Activated naive CD4-positive, alpha-beta T cell treated with anti-CD3 and anti-CD28 coated beads, Interleukin-2, amount 10 ng/mL, durations not matched to agents 7 days and 5 days (primary cell): ENCODE measurements around the gene ZDHHC16.
"Not testable (repeated sequence)": the region's sequence is repeated elsewhere in the genome, so short reads cannot be mapped to it uniquely, and the experiment has no call there.

Experiments used
- CTCF ChIA-PET: fragments of 350-600 bp; sonication (Branson Sonifier 250); formaldehyde crosslinking; loops from one replicate; lab custom pipeline; 2021; ENCODE audit warnings: antibody characterized with exemption; lab: Charles Lee
- DNase-seq: peaks from one replicate; pipeline ENCODE4 v3.0.0-alpha.2; 2020
- H3K27ac Mint-ChIP-seq: one replicate; pipeline ENCODE4 v1.8.0; 2021; ENCODE audit warnings: mild to moderate bottlenecking, moderate library complexity, mixed read lengths
- H3K27me3 Mint-ChIP-seq: one replicate; pipeline ENCODE4 v1.8.0; 2021; ENCODE audit warnings: mild to moderate bottlenecking, mixed read lengths
- H3K36me3 Mint-ChIP-seq: one replicate; pipeline ENCODE4 v1.8.0; 2021; ENCODE audit warnings: mixed read lengths
- H3K4me1 Mint-ChIP-seq: one replicate; pipeline ENCODE4 v1.8.0; 2021; ENCODE audit warnings: mixed read lengths
- H3K4me3 Mint-ChIP-seq: one replicate; pipeline ENCODE4 v1.8.0; 2021; ENCODE audit warnings: mild to moderate bottlenecking, moderate library complexity, mixed read lengths
- H3K9me3 Mint-ChIP-seq: one replicate; pipeline ENCODE4 v1.8.0; 2021; ENCODE audit warnings: mixed read lengths

ZDHHC16 gene

GRCh38 chr10:97416565-97416964 lies 29.4 kb upstream of the ZDHHC16 start:
- H3K4me1 Mint-ChIP-seq: peaks cover 73% of the 10 kb centered on the region
- CTCF ChIA-PET: no interaction called here
- no peaks in the 10 kb centered on the region for H3K27me3 Mint-ChIP-seq

DNA sequence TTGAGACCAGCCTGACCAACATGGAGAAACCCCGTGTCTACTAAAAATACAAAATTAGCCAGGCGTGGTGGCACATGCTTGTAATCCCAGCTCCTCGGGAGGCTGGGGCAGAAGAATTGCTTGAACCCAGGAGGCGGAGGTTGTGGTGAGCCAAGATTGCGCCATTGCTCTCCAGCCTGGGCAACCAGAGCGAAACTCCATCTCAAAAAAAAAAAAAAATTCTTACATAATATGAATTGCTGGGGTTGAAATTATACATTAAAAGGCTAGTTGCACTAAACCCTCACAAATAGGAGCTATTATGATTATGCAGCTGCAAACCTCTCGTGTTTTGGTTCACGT lies 22.2 kb upstream of the ZDHHC16 start:
- not testable (repeated sequence) for DNase-seq, H3K27me3 Mint-ChIP-seq, H3K4me3 Mint-ChIP-seq, H3K9me3 Mint-ChIP-seq
- CTCF ChIA-PET: interaction anchor here (1.3 to 6.6 kb wide), 3 partner anchors 10 to 22 kb away, joined by 4 to 60 read pairs (median 22); partner anchors contain the start of gene RRP12
- Mint-ChIP-seq H3K27ac (peak overlapping the region; percentile 96), H3K4me1 (peaks cover 55% of the 10 kb centered on the region), H3K36me3 (peaks cover 25% of the 10 kb centered on the region)

More at GRCh38 chr10:97416565-97416964, 29.4 kb upstream of the ZDHHC16 start:
- no peak for DNase-seq
- Mint-ChIP-seq H3K36me3 (no peaks in the 10 kb centered on the region), H3K4me3 (no peak overlapping the region), H3K27ac (peak overlapping the region; percentile 90), H3K9me3 (no peaks in the 10 kb centered on the region)

GRCh38 chr10:97425964-97426775 lies 19.8 kb upstream of the ZDHHC16 start, which contains the start of gene PGAM1:
Gene PGAM1, plus strand, starts transcription at chr10:97426191. Its CDS starts 117 bp downstream, at chr10:97426308.
- Mint-ChIP-seq H3K9me3 (no peaks in the 10 kb centered on the region), H3K36me3 (peaks cover 43% of the 10 kb centered on the region), H3K4me3 (peak within 1 kb of the TSS; percentile 88), H3K27ac (peak within 1 kb of the TSS; percentile 94), H3K27me3 (peaks cover 3% of the 10 kb centered on the region), H3K4me1 (peaks cover 54% of the 10 kb centered on the region)
- DNase-seq: peak; percentile 95
- CTCF ChIA-PET: interaction anchor here (3.7 kb wide), 1 partner anchor 17 kb away, joined by 24 read pairs; no protein-coding TSS in a partner anchor

DNA sequence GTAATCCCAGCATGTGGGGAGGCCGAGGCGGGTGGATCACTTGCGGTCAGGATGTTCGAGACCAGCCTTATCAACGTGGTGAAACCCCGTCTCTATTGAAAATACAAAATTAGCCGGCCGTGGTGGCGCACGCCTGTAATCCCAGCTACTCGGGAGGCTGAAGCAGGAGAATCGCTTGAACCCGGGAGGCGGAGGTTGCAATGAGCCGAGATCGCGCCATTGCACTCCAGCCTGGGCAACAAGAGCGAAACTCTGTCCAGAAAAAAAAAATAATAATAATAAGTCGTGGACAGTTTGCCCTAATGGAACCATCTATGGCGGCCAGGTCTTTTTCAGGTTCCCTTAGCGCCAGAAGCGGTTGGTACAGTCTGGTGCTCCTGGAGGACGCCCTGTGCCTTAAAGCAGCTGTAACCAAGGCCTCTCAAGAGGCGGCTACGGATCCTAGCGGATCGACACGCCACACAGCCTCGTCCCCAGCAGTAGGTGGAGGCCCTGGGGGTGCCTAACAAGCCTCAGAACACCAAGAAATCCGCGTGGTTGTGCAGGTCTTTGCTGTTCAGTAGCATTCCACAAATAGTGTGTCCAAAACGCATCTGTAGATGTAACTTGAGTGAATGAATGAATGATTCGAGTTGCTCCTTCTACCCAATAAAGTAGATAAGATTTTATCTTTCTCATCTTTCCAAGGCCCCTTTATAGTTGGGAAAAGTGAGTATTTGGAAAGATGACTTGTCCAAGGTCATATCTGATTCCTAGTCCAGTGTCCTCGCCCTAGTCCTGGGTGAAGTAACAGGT lies 19.0 kb upstream of the ZDHHC16 start:
- DNase-seq: no peak
- Mint-ChIP-seq H3K9me3 (no peaks in the 10 kb centered on the region), H3K36me3 (peaks cover 50% of the 10 kb centered on the region), H3K27ac (peak overlapping the region; percentile 94), H3K4me3 (peak overlapping the region; percentile 88), H3K4me1 (peaks cover 49% of the 10 kb centered on the region), H3K27me3 (peaks cover 3% of the 10 kb centered on the region)
- CTCF ChIA-PET: interaction anchor here (1.0 to 3.7 kb wide), 7 partner anchors 9 to 37 kb away, joined by 3 to 24 read pairs (median 5); partner anchors contain the start of gene RRP12

- Mint-ChIP-seq H3K4me1 (peaks cover 49% of the 10 kb centered on the region), H3K36me3 (peaks cover 53% of the 10 kb centered on the region), H3K9me3 (no peaks in the 10 kb centered on the region), H3K27me3 (peaks cover 3% of the 10 kb centered on the region), H3K4me3 (peak overlapping the region; percentile 88), H3K27ac (peak overlapping the region; percentile 94)
- CTCF ChIA-PET: interaction anchor here (1.0 to 3.7 kb wide), 8 partner anchors 9 to 36 kb away, joined by 3 to 24 read pairs (median 4); partner anchors contain the start of gene RRP12
- no peak for DNase-seq
Observed at GRCh38 chr10:97427571-97428179, 18.3 kb upstream of the ZDHHC16 start.

- CTCF ChIA-PET: interaction anchor here (0.6 to 3.7 kb wide), 6 partner anchors 8 to 195 kb away, joined by 3 to 24 read pairs (median 5); no protein-coding TSS in a partner anchor
- H3K9me3 Mint-ChIP-seq: no peaks in the 10 kb centered on the region
- H3K36me3 Mint-ChIP-seq: peaks cover 55% of the 10 kb centered on the region
- H3K4me3 Mint-ChIP-seq: peak overlapping the region; percentile 80
- peaks cover 40% of the 10 kb centered on the region for H3K4me1 Mint-ChIP-seq
- H3K27ac Mint-ChIP-seq: peak overlapping the region; percentile 78
- peak; percentile 46 for DNase-seq
- peaks cover 3% of the 10 kb centered on the region for H3K27me3 Mint-ChIP-seq
Observed at GRCh38 chr10:97428572-97428981, 17.4 kb upstream of the ZDHHC16 start.

DNA sequence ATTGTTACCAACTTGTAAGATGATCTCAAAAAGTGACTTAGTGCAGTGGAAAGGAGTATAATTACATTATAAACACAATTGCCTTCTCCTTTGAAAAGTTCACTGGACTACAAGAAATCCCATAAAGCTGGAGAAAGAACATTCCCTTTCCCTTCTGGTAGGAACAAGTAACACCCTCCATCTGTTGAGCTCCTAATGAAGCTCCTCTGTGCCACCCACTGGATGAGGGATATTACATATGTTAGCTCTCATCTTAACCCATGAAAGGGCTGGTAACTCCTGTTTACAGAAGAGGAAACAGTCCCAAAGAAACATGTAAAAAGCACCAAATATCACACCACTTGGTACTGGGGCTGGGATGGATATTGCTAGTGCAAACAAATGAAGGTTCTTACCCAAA lies 11.9 kb upstream of the ZDHHC16 start:
- DNase-seq: no peak

GRCh38 chr10:97434557-97434956 lies 11.4 kb upstream of the ZDHHC16 start:
- H3K27ac Mint-ChIP-seq: no peak overlapping the region
- CTCF ChIA-PET: interaction anchor here (2.9 kb wide), 1 partner anchor 27 kb away, joined by 19 read pairs; no protein-coding TSS in a partner anchor
- peaks cover 8% of the 10 kb centered on the region for H3K4me1 Mint-ChIP-seq

More for the DNA sequence above, 11.9 kb upstream of the ZDHHC16 start:
- H3K9me3 Mint-ChIP-seq: no peaks in the 10 kb centered on the region
- H3K27me3 Mint-ChIP-seq: no peaks in the 10 kb centered on the region
- no peak overlapping the region for H3K27ac Mint-ChIP-seq
- no peak overlapping the region for H3K4me3 Mint-ChIP-seq
- H3K4me1 Mint-ChIP-seq: peaks cover 13% of the 10 kb centered on the region
- H3K36me3 Mint-ChIP-seq: peaks cover 56% of the 10 kb centered on the region
- CTCF ChIA-PET: interaction anchor here (0.9 to 2.9 kb wide), 2 partner anchors 15 to 26 kb away, joined by 4 to 19 read pairs; no protein-coding TSS in a partner anchor

DNA sequence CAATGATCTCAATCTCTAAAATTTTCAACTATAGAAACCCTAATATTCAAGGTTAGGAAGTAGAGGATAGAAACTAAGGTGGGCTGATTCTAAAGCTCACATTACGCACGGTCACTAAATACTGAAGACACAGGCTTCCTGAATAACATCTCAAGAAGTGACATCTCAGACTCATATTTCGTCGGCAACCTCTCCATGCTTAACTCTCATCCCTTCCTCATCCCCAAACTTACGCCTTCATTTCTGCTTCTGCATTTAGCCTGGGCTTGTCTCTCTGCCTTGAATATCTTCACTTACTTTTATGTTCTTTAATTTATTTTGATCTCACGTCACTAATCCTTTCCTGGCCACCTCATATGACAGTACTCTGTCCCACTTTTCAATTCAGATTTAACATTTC lies 10.8 kb upstream of the ZDHHC16 start:
- Mint-ChIP-seq H3K27me3 (no peaks in the 10 kb centered on the region), H3K36me3 (peaks cover 53% of the 10 kb centered on the region), H3K4me3 (no peak overlapping the region), H3K4me1 (peaks cover 4% of the 10 kb centered on the region), H3K27ac (no peak overlapping the region), H3K9me3 (no peaks in the 10 kb centered on the region)
- no peak for DNase-seq
- CTCF ChIA-PET: interaction anchor here (2.9 kb wide), 1 partner anchor 27 kb away, joined by 19 read pairs; no protein-coding TSS in a partner anchor

More at GRCh38 chr10:97434557-97434956, 11.4 kb upstream of the ZDHHC16 start:
- no peak overlapping the region for H3K4me3 Mint-ChIP-seq
- no peaks in the 10 kb centered on the region for H3K27me3 Mint-ChIP-seq
- no peaks in the 10 kb centered on the region for H3K9me3 Mint-ChIP-seq
- peaks cover 55% of the 10 kb centered on the region for H3K36me3 Mint-ChIP-seq
- DNase-seq: no peak

- no peak overlapping the region for H3K4me3 Mint-ChIP-seq
Observed at GRCh38 chr10:97442277-97442676, 3.7 kb upstream of the ZDHHC16 start.

GRCh38 chr10:97444212-97444611 lies 1.8 kb upstream of the ZDHHC16 start:
- peaks cover 52% of the 10 kb centered on the region for H3K4me1 Mint-ChIP-seq
- peak overlapping the region; percentile 88 for H3K4me3 Mint-ChIP-seq
- no peaks in the 10 kb centered on the region for H3K9me3 Mint-ChIP-seq
- no peak overlapping the region for H3K27ac Mint-ChIP-seq
- DNase-seq: no peak
- peaks cover 24% of the 10 kb centered on the region for H3K36me3 Mint-ChIP-seq
- CTCF ChIA-PET: interaction anchor here (0.6 to 5.1 kb wide), 6 partner anchors 9 to 243 kb away, joined by 3 to 27 read pairs (median 3); partner anchors contain the start of genes AVPI1 and RRP12
- H3K27me3 Mint-ChIP-seq: no peaks in the 10 kb centered on the region

More at GRCh38 chr10:97442277-97442676, 3.7 kb upstream of the ZDHHC16 start:
- Mint-ChIP-seq H3K27me3 (no peaks in the 10 kb centered on the region), H3K4me1 (peaks cover 37% of the 10 kb centered on the region), H3K36me3 (peaks cover 30% of the 10 kb centered on the region), H3K9me3 (no peaks in the 10 kb centered on the region), H3K27ac (no peak overlapping the region)
- no peak for DNase-seq
- CTCF ChIA-PET: interaction anchor here (0.9 to 5.1 kb wide), 3 partner anchors 14 to 34 kb away, joined by 3 to 27 read pairs (median 9); no protein-coding TSS in a partner anchor

DNA sequence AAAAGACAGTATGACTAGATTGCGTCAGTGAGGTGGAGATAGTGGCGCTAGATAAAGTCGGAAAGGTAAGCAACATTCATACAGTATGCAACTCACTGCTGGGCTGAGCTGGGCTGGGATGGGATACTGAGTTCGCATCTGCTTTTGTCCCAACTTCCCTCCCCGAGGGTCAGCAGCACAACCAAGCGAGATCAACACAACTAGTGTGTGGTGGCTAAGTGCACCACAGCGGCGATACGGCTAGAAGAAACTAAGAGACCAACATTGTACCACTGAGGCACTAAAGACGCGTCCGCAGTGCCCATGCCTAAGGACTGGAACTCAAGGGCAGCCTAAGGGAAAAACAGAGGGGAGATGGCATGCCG lies 636 bp upstream of the ZDHHC16 start:
- H3K36me3 Mint-ChIP-seq: peaks cover 21% of the 10 kb centered on the region
- no peaks in the 10 kb centered on the region for H3K27me3 Mint-ChIP-seq
- peak overlapping the region; percentile 90 for H3K27ac Mint-ChIP-seq
- no peak for DNase-seq
- H3K4me3 Mint-ChIP-seq: peak overlapping the region; percentile 88
- H3K9me3 Mint-ChIP-seq: no peaks in the 10 kb centered on the region
- CTCF ChIA-PET: interaction anchor here (0.6 to 5.1 kb wide), 4 partner anchors 9 to 117 kb away, joined by 3 to 27 read pairs (median 3); no protein-coding TSS in a partner anchor
- H3K4me1 Mint-ChIP-seq: peaks cover 55% of the 10 kb centered on the region

DNA sequence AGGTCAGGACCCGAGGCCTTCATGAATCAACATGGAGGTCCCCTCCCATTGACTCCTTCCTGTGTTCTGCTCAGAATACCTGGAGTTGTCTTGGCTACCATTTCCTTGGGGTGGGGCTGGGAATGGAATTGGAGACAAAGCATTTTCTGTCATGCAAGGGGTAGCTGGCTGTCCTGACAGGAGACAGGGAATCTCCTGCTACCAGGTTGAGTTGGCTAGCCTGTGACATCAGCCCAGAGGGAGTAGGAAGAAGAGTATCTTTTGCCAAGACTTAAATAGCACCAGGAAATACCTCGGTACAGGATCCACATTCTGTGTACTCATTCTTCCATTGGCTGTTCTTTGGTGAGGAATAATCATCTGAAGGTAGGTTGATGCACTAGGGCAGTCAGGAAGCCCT lies 4.9 kb downstream of the ZDHHC16 start:
- no peaks in the 10 kb centered on the region for H3K9me3 Mint-ChIP-seq
- H3K36me3 Mint-ChIP-seq: peaks cover 24% of the 10 kb centered on the region
- DNase-seq: no peak
- H3K4me3 Mint-ChIP-seq: no peak overlapping the region
- no peaks in the 10 kb centered on the region for H3K27me3 Mint-ChIP-seq
- H3K4me1 Mint-ChIP-seq: peaks cover 48% of the 10 kb centered on the region
- no peak overlapping the region for H3K27ac Mint-ChIP-seq
- CTCF ChIA-PET: interaction anchor here (1.1 kb wide), 1 partner anchor 13 kb away, joined by 3 read pairs; no protein-coding TSS in a partner anchor
